ENCODE data around the gene BLNK. TPM values are rescaled to one million over a fixed set of nuclear protein-coding genes. Genes with fewer than 3 reads are reported as not detected.

BLNK gene
- total RNA-seq, 4 donors from 2014 or later = 0.27 to 2.4 (median 1.6) TPM

GRCh38 chr10:96235326-96236089 is 35.9 kb downstream of the BLNK start:
- no peak for ATAC-seq
- WGBS, 2 donors (ENCODE audit: low coverage in 1 of 2) = 89% methylated on average over 4 of the region's 8 CpGs; no CpG with 5 or more reads in 1 of the 2 donors
- no peak overlapping the region for H3K4me3 ChIP-seq
- H3K9me3 ChIP-seq = no peaks in the 10 kb centered on the region
- H3K4me1 ChIP-seq = no peaks in the 10 kb centered on the region
- H3K36me3 ChIP-seq = no peaks in the 10 kb centered on the region
- no peak overlapping the region for H3K27ac ChIP-seq
- TF ChIP-seq POLR2A (IDR thresholded peaks at IDR 0.05) = no peak
- TF ChIP-seq POLR2AphosphoS5 (IDR thresholded peaks at IDR 0.05) = no peak
- TF ChIP-seq CTCF (IDR thresholded peaks at IDR 0.05) = no peak
- no peak for TF ChIP-seq EP300 (IDR thresholded peaks at IDR 0.05)
- H3K27me3 ChIP-seq = no peaks in the 10 kb centered on the region

- Histone ChIP-seq H3K27me3 (no peaks in the 10 kb centered on the region), H3K4me1 (no peaks in the 10 kb centered on the region), H3K36me3 (no peaks in the 10 kb centered on the region), H3K27ac (no peak overlapping the region), H3K9me3 (no peaks in the 10 kb centered on the region), H3K4me3 (no peak overlapping the region)
- 71 to 100% methylated on average over 1 to 2 of the region's 2 CpGs for WGBS, 2 donors (ENCODE audit: low coverage in 1 of 2)
- ATAC-seq = no peak
- TF ChIP-seq CTCF (IDR thresholded peaks at IDR 0.05) (no peak), EP300 (IDR thresholded peaks at IDR 0.05) (no peak), POLR2AphosphoS5 (IDR thresholded peaks at IDR 0.05) (no peak), POLR2A (IDR thresholded peaks at IDR 0.05) (no peak)
Measured at GRCh38 chr10:96233959-96234358, 37.4 kb downstream of the BLNK start.

- Histone ChIP-seq H3K4me3 (no peak overlapping the region), H3K27me3 (no peaks in the 10 kb centered on the region), H3K36me3 (no peaks in the 10 kb centered on the region), H3K27ac (no peak overlapping the region), H3K9me3 (no peaks in the 10 kb centered on the region), H3K4me1 (no peaks in the 10 kb centered on the region)
- ATAC-seq = no peak
- WGBS, 2 donors (ENCODE audit: low coverage in 1 of 2) = 81 to 90% methylated on average over 4 to 6 of the region's 6 CpGs
- TF ChIP-seq CTCF (IDR thresholded peaks at IDR 0.05) (no peak), POLR2AphosphoS5 (IDR thresholded peaks at IDR 0.05) (no peak), POLR2A (IDR thresholded peaks at IDR 0.05) (no peak), EP300 (IDR thresholded peaks at IDR 0.05) (no peak)
Measured at GRCh38 chr10:96230527-96230926, 40.8 kb downstream of the BLNK start.

GRCh38 chr10:96229568-96230030 is 41.8 kb downstream of the BLNK start:
- ATAC-seq = peak; percentile 46
- no peaks in the 10 kb centered on the region for H3K9me3 ChIP-seq
- no peaks in the 10 kb centered on the region for H3K27me3 ChIP-seq
- 0% methylated on average over 5 of the region's 7 CpGs; no CpG with 5 or more reads in 1 of the 2 donors for WGBS, 2 donors (ENCODE audit: low coverage in 1 of 2)
- no peaks in the 10 kb centered on the region for H3K36me3 ChIP-seq
- TF ChIP-seq CTCF (IDR thresholded peaks at IDR 0.05) = peak; percentile 54 to 91 (median 88)
- no peak for TF ChIP-seq EP300 (IDR thresholded peaks at IDR 0.05)
- TF ChIP-seq POLR2A (IDR thresholded peaks at IDR 0.05) = no peak
- no peak overlapping the region for H3K4me3 ChIP-seq
- H3K4me1 ChIP-seq = no peaks in the 10 kb centered on the region
- no peak overlapping the region for H3K27ac ChIP-seq

GRCh38 chr10:96228408-96228994 is 42.9 kb downstream of the BLNK start:
- H3K9me3 ChIP-seq = no peaks in the 10 kb centered on the region
- WGBS, 2 donors (ENCODE audit: low coverage in 1 of 2) = 92 to 97% methylated on average over 7 to 9 of the region's 9 CpGs
- no peaks in the 10 kb centered on the region for H3K36me3 ChIP-seq
- TF ChIP-seq CTCF (IDR thresholded peaks at IDR 0.05) = no peak
- TF ChIP-seq EP300 (IDR thresholded peaks at IDR 0.05) = no peak
- no peak for TF ChIP-seq POLR2A (IDR thresholded peaks at IDR 0.05)
- TF ChIP-seq POLR2AphosphoS5 (IDR thresholded peaks at IDR 0.05) = no peak
- no peak for ATAC-seq
- no peaks in the 10 kb centered on the region for H3K27me3 ChIP-seq
- H3K4me1 ChIP-seq = no peaks in the 10 kb centered on the region
- no peak overlapping the region for H3K27ac ChIP-seq
- no peak overlapping the region for H3K4me3 ChIP-seq
